NCI-H2029 (cell line): Measurements from ENCODE around the gene NT5DC3.
A peak's percentile ranks its signal among the peaks of the same experiment; 100 is the strongest.

Experiments
- DNase-seq: peaks from one replicate; lab custom pipeline; 2025; lab: John Stamatoyannopoulos, UW

The NT5DC3 gene

GRCh38 chr12:103840876-103841689, at the start of gene NT5DC3:
Gene NT5DC3 (minus strand): TSS chr12:103841234. CDS start chr12:103841156, 78 bp downstream.
- DNase-seq = peak; percentile 76

DNA sequence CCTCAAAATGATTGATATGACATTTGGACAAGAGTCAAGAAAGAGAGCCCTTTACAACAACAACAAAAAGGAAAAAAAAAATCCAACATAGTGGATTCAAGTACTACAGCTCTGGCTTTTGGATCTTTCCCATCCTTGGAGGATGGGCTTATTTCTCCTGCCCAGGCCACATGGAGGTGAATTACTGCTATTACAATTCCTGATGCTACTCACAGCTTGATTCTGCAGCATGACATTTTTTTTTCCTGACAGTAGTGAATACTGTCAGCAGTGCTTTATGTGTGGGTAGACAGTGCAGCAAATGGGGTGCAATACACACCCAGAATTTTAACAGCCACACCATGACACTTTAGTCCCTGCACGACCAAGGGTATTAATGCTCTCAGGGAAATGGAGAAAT, 46.7 kb upstream of the NT5DC3 start:
- DNase-seq = no peak

GRCh38 chr12:103886195-103886797, 45.3 kb upstream of the NT5DC3 start:
- DNase-seq = no peak

- DNase-seq = no peak
These were observed 43.3 kb upstream of the NT5DC3 start for GRCh38 chr12:103884316-103884715.

- DNase-seq = no peak
These were observed 42.9 kb upstream of the NT5DC3 start for GRCh38 chr12:103883908-103884307.

- DNase-seq = no peak
These were observed 42.0 kb upstream of the NT5DC3 start for GRCh38 chr12:103882861-103883596.

DNA sequence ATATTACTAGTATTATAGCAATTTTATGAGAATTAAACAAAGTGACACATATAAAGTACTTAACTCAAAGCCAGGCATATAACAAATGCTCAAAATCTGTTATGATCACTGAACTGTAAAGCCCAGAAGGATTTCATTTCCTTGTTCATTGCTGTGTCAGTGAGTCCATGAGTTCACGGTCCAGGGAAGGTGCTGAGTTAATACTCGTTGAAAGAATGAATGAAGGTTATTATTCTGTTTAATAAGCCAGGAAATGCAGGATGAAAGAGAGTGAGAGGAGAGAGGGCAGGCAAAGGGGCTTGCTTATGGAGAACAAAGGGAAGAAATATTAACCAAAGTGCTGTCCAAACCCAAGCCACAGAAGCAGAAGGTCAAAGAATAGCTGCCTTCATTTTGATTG, 40.2 kb upstream of the NT5DC3 start:
- DNase-seq = no peak

DNA sequence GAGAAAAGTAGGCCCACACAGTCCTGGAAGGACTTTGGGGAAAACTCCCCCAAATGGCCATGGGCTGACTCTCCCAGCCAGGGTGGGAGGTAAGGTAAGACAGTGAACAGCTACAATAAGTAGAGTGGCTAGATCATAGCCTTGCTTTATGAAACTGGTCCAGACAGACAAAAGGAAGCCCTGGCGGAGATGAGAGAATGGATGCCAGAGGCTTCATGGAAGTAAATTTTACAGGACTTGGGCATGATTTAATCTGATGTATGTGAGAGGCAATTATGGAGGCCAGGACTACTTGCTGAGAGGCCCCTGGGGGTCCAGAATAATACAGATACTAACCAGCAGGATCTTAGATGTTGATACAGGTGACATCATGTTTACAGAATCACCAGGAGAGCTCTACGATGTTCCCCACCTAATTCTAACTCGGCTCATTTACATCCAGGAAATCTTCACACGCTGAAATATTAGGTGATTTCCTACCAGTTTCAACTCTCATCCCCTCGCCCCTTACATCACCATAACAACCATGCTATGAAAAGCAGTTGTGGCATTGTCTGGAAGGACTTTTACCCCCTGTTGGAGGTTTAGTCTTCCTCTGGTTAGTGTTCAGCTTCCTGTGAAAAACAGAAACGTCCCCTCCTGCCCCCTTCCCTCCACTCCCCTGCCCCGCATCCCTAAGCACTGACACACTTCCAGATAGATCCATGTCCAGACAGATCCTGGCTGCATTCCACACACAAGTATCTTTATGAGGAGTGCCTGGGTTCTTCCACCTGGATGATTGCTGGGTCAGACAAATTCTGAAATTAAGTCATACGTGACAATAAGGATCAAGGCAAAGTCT, 39.5 kb upstream of the NT5DC3 start:
- DNase-seq = peak; percentile 29

GRCh38 chr12:103879878-103880277, 38.8 kb upstream of the NT5DC3 start:
- no peak for DNase-seq

DNA sequence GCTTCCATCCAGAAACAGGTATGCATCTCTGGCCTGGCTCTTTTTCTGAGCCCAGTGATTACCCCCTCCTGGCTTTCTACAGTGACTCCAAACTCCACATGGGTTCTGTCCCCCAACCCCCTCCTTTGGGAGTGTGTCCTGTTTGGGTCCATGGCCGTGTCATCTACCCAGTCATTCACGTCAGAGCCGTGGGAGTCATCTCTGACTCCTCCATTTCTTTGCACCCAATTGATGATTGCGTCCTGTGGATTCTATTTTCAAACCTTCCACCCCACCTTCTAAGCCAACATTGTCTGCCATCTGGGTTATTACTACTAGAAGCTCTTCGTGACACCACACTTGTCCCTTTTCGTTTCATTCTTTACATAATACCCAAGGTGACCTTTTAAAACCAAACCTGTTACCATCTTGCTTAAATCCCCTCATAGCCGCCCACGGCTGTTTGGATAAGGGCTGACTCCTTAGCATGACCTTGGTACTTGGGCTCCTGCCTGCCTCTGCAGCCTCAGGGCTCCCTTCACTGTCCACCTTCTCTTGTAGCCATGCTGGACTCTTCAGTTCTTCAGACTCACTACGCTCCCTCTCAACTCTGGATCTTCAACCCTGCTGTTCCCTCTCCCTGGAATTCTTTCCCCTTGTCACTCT, 38.1 kb upstream of the NT5DC3 start:
- no peak for DNase-seq

DNA sequence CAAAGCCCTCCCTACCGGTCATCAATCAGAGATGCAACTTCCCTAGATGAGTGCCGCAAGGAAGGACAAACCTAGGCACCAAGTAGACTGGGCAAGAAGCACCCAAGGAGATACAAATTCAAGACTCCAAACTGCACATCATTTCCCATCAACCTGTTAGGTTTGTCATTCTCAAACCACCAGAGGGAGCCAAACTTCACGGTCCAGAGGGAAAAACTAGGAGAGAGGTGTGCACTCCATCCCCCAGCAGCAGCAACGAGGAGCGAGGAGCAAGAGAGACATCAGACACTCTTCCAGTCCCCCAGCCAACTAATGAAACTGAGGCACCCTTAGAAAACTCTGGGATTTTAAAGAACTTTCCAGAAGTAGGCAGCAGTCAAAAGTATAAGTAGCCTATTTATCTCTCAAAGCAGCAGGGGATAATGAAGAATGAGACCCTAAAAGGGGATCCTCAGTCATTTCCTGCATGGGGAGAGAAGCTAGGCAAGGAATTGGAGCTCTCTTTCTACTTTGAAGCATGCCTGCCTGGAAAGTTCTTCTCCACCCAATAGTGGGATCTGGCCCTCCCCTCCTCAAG, 37.0 kb upstream of the NT5DC3 start:
- DNase-seq = peak; percentile 84

DNA sequence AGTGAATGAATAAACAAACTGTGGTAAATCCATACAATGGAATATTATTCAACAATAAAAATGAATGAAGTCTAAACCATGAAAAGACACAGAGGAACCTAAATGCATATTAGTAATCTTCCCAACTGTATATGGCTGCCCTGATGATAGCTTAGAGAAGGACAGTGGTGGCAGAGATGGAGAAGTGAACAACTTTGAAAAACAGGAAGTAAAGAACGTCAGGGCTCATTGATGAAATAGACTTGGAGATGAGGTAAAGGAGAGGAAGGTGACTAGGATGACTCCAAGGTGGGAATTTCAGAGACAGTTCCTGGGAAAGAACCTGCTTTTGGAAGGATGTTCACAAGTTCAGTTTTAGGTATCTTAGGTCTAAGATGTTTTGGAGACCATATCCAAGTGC, 36.3 kb upstream of the NT5DC3 start:
- DNase-seq = no peak

DNA sequence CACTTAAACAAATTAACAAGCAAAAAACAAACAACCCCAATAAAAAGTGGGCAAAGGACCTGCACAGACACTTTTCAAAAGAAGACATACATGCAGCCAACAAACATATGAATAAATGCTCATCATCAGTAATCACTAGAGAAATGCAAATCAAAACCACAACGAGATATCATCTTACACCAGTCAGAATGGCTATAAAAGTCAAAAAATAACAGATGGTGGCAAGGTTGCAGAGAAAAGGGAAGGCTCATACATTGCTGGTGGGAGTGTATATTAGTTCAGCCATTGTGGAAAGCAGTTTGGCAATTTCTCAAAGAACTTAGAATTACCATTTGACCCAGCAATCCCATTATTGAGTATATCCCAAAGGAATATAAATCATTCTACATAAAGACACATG, 34.6 kb upstream of the NT5DC3 start:
- no peak for DNase-seq

DNA sequence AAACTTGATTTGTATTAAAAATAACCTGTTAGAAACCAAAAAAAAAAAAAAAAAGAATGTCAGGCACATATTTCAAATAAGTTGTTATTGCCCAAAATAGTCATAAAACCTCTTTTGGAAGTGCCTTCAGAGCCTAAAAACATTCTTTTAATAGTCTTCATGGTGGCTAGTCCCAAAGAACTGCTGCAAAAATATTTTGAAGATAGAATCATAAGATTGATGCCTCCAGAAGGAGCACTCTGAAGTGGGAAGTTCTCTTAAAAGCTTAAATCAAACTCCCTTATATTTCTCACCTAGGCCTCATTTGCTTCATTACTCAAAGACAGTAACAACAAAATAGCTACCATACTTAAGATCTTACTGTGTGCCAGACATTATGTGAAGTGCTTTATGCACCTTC, 27.2 kb upstream of the NT5DC3 start:
- DNase-seq = no peak

DNA sequence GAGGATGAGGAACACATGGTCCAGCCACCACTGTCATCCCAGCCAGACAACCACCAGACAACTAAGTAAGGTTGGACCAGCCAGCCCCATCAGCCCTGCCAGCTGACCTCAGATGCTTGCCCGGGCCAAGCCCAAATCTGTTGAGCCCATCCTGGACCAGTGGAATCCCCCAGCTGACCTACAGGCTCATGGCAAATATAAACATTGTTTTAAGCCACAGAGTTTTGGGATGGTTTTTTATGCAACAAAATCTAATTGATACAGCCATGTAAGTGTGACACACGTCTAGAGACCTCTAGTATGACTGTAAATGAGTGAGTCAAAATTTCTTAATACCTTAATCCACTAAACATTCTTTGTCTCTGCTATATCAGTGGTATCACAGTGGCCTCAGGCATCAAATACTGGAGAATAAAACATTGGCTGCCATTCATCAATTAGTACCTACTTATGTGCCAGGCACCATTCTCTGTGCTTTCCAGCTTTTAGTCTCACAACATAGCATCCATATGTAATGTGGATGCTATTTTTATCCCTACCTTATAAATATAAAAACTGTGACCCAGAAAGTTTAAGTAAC, 24.2 kb upstream of the NT5DC3 start:
- no peak for DNase-seq

- no peak for DNase-seq
These were observed 23.7 kb upstream of the NT5DC3 start for GRCh38 chr12:103864710-103865109.

GRCh38 chr12:103858953-103859601, 18.0 kb upstream of the NT5DC3 start:
- DNase-seq = no peak

DNA sequence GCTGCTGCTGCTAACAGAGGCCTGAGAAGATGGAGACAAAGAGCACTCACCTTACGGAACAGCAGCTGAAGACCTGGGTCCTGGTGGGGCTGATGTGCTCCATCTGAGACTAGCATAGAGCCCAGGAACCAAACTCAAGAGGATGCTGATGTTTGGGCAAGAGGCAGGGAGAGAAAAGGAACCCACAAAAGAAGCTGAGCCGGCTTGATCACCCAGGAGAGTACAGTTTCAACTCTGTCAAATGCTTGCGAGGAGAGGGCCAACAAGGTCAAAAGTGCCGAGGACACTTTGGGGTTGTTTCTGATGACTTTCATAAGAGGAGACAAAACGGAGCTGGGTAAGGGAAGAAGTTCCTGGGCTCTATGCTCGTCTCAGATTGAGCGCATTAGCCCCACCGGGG, 17.3 kb upstream of the NT5DC3 start:
- DNase-seq = no peak

- DNase-seq = no peak
These were observed 16.1 kb upstream of the NT5DC3 start for GRCh38 chr12:103857164-103857563.
